Breast epithelium (tissue), 4 donors: ENCODE results near the gene P3H2. TPM values are rescaled to one million over a fixed set of nuclear protein-coding genes. Genes with fewer than 3 reads are reported as not detected.

Experiments used
- DNase-seq, 2 donors: peaks; one replicate each; pipeline ENCODE4 v3.0.0-alpha.2; 2019; ENCODE audit warnings: low spot score in 2 of 2
- H3K27ac ChIP-seq, 2 donors: fragments of 200-600 bp; sonication (generic) in 1 of 2; one replicate each; pipeline ENCODE4 v1.5.1; 2016 to 2019; ENCODE audit warnings: mild to moderate bottlenecking in 1 of 2
- H3K27me3 ChIP-seq, 2 donors: fragments of 200-600 bp; sonication (generic) in 1 of 2; one replicate each; pipeline versions ENCODE4 v1.5.1 to v1.6.0; 2017 to 2019; ENCODE audit warnings: control low read depth in 1 of 2, mild to moderate bottlenecking in 1 of 2
- H3K36me3 ChIP-seq: fragments of 200-600 bp; one replicate; pipeline ENCODE4 v1.5.1; 2019
- H3K4me1 ChIP-seq, 2 donors: fragments of 200-600 bp; sonication (generic); one replicate each; pipeline ENCODE4 v1.5.1; 2016 to 2019; ENCODE audit warnings: control low read depth in 1 of 2
- H3K4me3 ChIP-seq, 3 donors: fragments of 200-600 bp; sonication (generic); 1 replicate in 2 of 3; 2 replicates in 1 of 3; pipeline ENCODE4 v1.5.1; 2016 to 2019; ENCODE audit warnings: mild to moderate bottlenecking in 3 of 3, moderate library complexity in 2 of 3
- H3K9me3 ChIP-seq, 2 donors: fragments of 200-600 bp; sonication (generic) in 1 of 2; one replicate each; pipeline ENCODE4 v1.5.1; 2016 to 2019; ENCODE audit warnings: control low read depth in 1 of 2
- POLR2A ChIP-seq: fragments of 450-650 bp; IDR thresholded peaks from one replicate; pipeline ENCODE4 v1.6.1; 2016; ENCODE audit warnings: antibody characterized with exemption, mild to moderate bottlenecking, moderate library complexity
- POLR2AphosphoS5 ChIP-seq, 3 donors: sonication (generic); formaldehyde crosslinking; IDR thresholded peaks; one replicate each; pipeline ENCODE4 v1.6.1; 2017; ENCODE audit warnings: antibody characterized with exemption in 3 of 3
- intact Hi-C: fragments of 100-400 bp; cut with DNase I; formaldehyde crosslinking; loops from one replicate; pipeline ENCODE4 v1.15.1; 2023; ENCODE audit warnings: low total_unique reads
- total RNA-seq, 3 donors: library from RNA; depleted of rRNA; stranded (reverse); fragments of >200 nt; gene quantifications; one replicate each; pipeline ENCODE4 v1.1.0, GENCODE V29; 2016
- TF ChIP-seq, protein P1 (sequence below), 3 donors: fragments of 450-650 bp; IDR thresholded peaks; one replicate each; pipeline ENCODE4 v1.5.1; 2016 to 2017; ENCODE audit warnings: antibody characterized with exemption in 3 of 3, mild to moderate bottlenecking in 3 of 3, moderate library complexity in 3 of 3

The P3H2 gene
- total RNA-seq, 3 donors from 2014 or later: 1.6 to 12.3 (median 10.2) TPM

DNA sequence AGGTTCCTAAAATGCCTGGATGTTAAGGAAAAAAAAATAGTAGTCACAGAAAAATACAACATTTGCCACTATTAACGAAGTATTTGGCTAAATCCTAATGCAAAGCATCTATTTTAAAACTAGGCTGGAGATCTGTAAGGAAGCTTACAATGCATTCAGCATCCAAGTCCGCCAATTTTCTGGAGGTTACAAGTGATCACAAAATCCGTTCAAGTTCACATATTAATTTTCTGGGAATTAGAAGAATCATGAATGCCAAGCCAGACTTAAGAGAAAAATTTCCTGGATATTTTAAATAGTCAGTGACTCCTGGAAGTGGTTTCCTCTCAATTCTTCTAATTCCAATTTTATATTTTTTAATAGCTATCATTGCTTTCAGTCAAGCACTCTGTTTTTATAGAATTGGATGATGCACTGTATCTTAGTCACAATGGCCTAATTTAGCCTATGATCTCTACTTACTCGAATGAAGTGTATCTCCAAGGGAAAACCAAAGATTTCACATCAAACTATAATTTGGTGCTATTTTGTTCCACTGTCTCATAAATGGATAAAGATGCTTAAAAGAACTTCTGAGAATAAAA, 60.4 kb downstream of the P3H2 start:
- Histone ChIP-seq H3K9me3 (no peaks in the 10 kb centered on the region), H3K4me1 (no peaks in the 10 kb centered on the region), H3K27ac (no peak overlapping the region), H3K4me3 (no peak overlapping the region), H3K36me3 (no peaks in the 10 kb centered on the region), H3K27me3 (no peaks in the 10 kb centered on the region)
- intact Hi-C loops: no loop called here
- TF ChIP-seq, protein P1, sequence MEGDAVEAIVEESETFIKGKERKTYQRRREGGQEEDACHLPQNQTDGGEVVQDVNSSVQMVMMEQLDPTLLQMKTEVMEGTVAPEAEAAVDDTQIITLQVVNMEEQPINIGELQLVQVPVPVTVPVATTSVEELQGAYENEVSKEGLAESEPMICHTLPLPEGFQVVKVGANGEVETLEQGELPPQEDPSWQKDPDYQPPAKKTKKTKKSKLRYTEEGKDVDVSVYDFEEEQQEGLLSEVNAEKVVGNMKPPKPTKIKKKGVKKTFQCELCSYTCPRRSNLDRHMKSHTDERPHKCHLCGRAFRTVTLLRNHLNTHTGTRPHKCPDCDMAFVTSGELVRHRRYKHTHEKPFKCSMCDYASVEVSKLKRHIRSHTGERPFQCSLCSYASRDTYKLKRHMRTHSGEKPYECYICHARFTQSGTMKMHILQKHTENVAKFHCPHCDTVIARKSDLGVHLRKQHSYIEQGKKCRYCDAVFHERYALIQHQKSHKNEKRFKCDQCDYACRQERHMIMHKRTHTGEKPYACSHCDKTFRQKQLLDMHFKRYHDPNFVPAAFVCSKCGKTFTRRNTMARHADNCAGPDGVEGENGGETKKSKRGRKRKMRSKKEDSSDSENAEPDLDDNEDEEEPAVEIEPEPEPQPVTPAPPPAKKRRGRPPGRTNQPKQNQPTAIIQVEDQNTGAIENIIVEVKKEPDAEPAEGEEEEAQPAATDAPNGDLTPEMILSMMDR (IDR thresholded peaks at IDR 0.05): no peak
- no peak for TF ChIP-seq POLR2A
- TF ChIP-seq POLR2AphosphoS5 (IDR thresholded peaks at IDR 0.05): no peak
- DNase-seq: no peak

DNA sequence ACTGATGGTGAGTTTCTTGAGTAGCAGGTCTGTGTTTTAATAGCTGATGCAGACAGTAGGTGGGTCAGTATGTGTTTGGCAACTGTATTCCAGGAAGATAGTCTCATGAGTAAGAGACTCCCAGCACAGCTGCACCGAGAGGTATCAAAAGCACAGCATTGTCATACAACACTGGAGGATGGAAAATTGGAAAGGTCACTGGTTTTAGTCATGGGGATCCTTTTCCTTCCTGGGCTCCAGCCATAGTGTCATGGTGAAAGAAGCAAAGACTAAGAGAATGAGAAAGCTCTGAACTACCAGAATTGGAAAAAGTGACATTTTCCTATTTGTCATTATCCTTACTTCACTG, 61.5 kb downstream of the P3H2 start:
- Histone ChIP-seq H3K9me3 (no peaks in the 10 kb centered on the region), H3K27me3 (no peaks in the 10 kb centered on the region), H3K27ac (peak overlapping the region in 1 of 2 donors; percentile 40), H3K36me3 (no peaks in the 10 kb centered on the region), H3K4me3 (peak overlapping the region in 1 of 3 donors; percentile 9), H3K4me1 (no peaks in the 10 kb centered on the region)
- intact Hi-C loops: no loop called here
- no peak for DNase-seq
- TF ChIP-seq, protein P1 (IDR thresholded peaks at IDR 0.05): no peak

DNA sequence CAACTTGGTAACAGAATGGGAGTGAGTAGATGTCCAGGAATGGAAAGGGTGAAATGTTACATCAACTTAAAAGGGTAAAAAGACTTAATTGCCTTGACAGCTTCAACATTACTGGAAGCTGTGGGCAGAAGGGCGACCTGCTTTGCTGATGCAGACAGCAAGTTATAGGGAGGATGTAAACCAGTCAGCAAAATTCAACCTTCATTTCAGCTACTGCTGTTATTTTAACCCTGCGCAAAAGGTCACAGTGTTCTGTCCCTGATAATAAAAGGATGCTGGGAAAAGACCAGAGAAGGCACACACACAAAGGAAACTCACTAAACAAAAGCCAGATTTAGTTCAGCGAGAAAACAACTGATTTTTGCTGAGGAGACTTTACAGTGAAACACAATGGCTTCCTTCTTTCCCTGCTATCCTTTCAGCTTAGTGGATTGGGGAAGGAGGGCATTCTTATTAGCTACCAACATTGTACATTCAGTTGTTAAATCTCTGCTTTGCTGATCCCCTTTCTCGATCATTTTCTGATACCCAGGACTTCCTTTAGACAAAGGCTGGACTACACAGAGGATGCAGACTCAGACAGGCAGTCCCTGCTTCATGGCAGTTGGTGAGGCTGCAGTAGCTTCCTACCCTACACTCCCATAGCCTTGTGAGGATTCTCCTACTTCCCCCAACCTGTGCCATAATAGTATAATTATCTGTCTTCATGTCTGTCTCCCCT, 62.0 kb downstream of the P3H2 start:
- Histone ChIP-seq H3K4me1 (no peaks in the 10 kb centered on the region), H3K27ac (peak overlapping the region in 1 of 2 donors; percentile 40), H3K4me3 (peak overlapping the region in 1 of 3 donors; percentile 9), H3K27me3 (no peaks in the 10 kb centered on the region), H3K36me3 (no peaks in the 10 kb centered on the region), H3K9me3 (no peaks in the 10 kb centered on the region)
- TF ChIP-seq POLR2A: no peak
- TF ChIP-seq, protein P1 (IDR thresholded peaks at IDR 0.05): no peak
- TF ChIP-seq POLR2AphosphoS5 (IDR thresholded peaks at IDR 0.05): no peak
- intact Hi-C loops: no loop called here
- no peak for DNase-seq

DNA sequence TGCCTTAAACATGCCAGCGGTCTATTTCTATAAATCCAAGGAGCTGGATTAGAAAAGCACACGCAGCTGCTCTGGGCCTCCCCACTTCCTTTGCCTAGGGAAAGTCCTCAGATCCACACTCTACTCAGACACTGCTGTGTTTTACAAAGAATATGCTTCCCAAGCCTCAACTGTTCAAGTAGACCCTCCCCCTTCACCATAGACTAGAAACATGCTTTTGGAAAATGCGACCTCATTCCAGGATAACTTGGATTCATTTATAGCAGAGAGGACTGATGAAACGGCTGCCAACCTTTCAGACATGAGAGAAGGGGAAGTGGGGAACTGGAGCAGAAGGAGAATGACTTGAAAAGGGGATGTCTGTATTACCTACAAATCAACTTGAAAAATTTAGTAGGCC, 64.0 kb downstream of the P3H2 start:
- TF ChIP-seq POLR2AphosphoS5 (IDR thresholded peaks at IDR 0.05) (no peak), POLR2A (no peak)
- TF ChIP-seq, protein P1 (IDR thresholded peaks at IDR 0.05): no peak
- Histone ChIP-seq H3K4me1 (no peaks in the 10 kb centered on the region), H3K27ac (no peak overlapping the region), H3K9me3 (no peaks in the 10 kb centered on the region), H3K36me3 (no peaks in the 10 kb centered on the region), H3K27me3 (no peaks in the 10 kb centered on the region), H3K4me3 (no peak overlapping the region)
- intact Hi-C loops: no loop called here
- no peak for DNase-seq

DNA sequence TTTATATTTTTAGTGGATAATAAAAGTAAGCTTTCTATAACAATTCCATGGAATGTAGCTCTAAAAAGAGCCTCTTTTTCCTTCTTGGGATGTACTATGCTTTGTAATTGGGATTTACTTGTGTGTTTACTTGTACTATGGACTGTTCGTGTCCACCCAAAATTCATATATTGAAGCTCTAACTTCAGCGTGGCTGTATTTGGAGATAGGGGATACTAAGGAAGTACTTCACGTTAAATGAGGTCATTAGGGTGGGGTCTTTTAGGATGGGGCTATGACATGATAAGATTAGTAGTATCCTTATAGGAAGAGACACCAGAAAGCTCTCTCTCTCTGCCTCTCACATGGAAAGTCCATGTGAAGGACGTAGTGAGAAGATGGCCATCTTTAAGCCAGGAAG, 64.9 kb downstream of the P3H2 start:
- no peaks in the 10 kb centered on the region for H3K27me3 ChIP-seq
- no peak overlapping the region for H3K27ac ChIP-seq
- H3K4me3 ChIP-seq: no peak overlapping the region
- H3K4me1 ChIP-seq: no peaks in the 10 kb centered on the region
- intact Hi-C loops: no loop called here
- DNase-seq: no peak
- TF ChIP-seq, protein P1 (IDR thresholded peaks at IDR 0.05): no peak
- no peak for TF ChIP-seq POLR2A
- no peak for TF ChIP-seq POLR2AphosphoS5 (IDR thresholded peaks at IDR 0.05)
- H3K36me3 ChIP-seq: no peaks in the 10 kb centered on the region
- H3K9me3 ChIP-seq: no peaks in the 10 kb centered on the region
